ENCODE data around the gene CACNB1.

GRCh38 chr17:39229274-39229913 is 31.9 kb upstream of the CACNB1 start:
- TF ChIP-seq CTCF (IDR thresholded peaks at IDR 0.05): no peak
- TF ChIP-seq POLR2A (IDR thresholded peaks at IDR 0.05): no peak

Data from ovary (tissue), 3 donors.